Gastrocnemius medialis (tissue), 4 donors: ENCODE results near the gene WAPL.

Source experiments
- POLR2A ChIP-seq, 2 donors: fragments of 450-650 bp; IDR thresholded peaks; one replicate each; pipeline ENCODE4 v1.6.1; 2017; ENCODE audit warnings: antibody characterized with exemption in 2 of 2, mild to moderate bottlenecking in 2 of 2, moderate library complexity in 2 of 2
- TF ChIP-seq, protein P1 (sequence below), 5 experiments: fragments of 450-650 bp in 3 of 5; fragments of 200-600 bp in 2 of 5; sonication (generic) in 2 of 5; IDR thresholded peaks in 4 of 5; conservative IDR thresholded peaks in 1 of 5; 1 replicate in 4 of 5; 2 replicates in 1 of 5; pipeline ENCODE4 v1.5.1; 2016 to 2019; ENCODE audit warnings: antibody characterized with exemption in 5 of 5, mild to moderate bottlenecking in 3 of 5, moderate library complexity in 3 of 5

DNA sequence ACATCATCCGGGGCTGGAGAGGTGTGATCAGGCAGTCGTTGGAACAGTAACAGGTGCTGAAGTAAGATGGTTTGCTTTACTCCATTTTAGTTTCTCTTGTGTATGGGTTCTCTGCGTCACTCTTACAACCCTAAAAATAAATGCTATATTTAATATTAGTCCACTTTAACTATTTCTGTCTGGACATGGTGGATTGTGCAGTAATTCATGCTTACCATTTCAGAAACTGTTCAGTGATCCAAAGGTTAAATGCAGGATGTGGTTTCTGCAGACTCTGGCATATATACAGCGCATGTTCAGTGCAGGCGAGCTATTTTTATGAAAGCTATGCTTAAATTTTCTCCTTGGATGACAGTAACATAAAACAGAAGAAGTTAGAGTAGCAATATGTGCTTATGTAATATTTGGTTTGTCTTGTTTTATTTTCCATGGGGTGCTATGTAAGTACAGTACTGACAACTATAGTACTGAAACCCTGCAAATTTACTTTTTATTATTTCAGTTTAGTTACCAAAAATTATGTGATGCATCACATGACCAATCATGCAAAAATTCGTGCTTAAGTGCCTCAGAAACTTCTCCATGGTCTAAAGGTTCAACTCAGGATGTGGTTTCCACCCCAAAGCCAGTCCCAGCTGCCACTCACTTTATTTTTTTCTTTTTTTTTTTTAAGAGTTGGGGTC, 108.4 kb downstream of the WAPL start:
- TF ChIP-seq, protein P1, sequence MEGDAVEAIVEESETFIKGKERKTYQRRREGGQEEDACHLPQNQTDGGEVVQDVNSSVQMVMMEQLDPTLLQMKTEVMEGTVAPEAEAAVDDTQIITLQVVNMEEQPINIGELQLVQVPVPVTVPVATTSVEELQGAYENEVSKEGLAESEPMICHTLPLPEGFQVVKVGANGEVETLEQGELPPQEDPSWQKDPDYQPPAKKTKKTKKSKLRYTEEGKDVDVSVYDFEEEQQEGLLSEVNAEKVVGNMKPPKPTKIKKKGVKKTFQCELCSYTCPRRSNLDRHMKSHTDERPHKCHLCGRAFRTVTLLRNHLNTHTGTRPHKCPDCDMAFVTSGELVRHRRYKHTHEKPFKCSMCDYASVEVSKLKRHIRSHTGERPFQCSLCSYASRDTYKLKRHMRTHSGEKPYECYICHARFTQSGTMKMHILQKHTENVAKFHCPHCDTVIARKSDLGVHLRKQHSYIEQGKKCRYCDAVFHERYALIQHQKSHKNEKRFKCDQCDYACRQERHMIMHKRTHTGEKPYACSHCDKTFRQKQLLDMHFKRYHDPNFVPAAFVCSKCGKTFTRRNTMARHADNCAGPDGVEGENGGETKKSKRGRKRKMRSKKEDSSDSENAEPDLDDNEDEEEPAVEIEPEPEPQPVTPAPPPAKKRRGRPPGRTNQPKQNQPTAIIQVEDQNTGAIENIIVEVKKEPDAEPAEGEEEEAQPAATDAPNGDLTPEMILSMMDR (IDR thresholded peaks at IDR 0.05 in 4 of 5, conservative IDR thresholded peaks at IDR 0.05 in 1 of 5): no peak
- no peak for TF ChIP-seq POLR2A (IDR thresholded peaks at IDR 0.05)
